ENCODE results near the gene RNF213.

DNA sequence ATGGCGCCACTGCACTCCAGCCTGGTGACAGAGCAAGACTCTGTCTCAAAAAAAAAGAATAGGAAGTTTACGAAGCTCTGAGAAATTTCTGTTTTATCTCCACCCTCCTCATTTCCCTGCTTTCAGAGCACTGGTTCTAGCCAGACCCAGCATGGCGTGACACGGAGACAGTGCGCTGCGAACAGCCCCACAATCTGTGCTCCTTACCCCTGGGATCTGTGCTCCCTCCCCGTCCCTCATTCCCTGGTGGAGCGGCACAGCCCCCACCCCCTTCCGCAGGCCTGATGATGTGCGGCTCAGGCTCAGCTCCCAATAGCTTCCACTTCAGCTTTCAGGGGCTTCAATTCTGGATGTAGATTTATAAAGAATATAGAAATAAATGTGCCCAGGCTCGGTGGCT is 98.2 kb downstream of the RNF213 start:
- TF ChIP-seq POLR2A (IDR thresholded peaks at IDR 0.05) = no peak
- TF ChIP-seq, protein P1, sequence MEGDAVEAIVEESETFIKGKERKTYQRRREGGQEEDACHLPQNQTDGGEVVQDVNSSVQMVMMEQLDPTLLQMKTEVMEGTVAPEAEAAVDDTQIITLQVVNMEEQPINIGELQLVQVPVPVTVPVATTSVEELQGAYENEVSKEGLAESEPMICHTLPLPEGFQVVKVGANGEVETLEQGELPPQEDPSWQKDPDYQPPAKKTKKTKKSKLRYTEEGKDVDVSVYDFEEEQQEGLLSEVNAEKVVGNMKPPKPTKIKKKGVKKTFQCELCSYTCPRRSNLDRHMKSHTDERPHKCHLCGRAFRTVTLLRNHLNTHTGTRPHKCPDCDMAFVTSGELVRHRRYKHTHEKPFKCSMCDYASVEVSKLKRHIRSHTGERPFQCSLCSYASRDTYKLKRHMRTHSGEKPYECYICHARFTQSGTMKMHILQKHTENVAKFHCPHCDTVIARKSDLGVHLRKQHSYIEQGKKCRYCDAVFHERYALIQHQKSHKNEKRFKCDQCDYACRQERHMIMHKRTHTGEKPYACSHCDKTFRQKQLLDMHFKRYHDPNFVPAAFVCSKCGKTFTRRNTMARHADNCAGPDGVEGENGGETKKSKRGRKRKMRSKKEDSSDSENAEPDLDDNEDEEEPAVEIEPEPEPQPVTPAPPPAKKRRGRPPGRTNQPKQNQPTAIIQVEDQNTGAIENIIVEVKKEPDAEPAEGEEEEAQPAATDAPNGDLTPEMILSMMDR (IDR thresholded peaks at IDR 0.05 in 8 of 11, conservative IDR thresholded peaks at IDR 0.05 in 3 of 11) = no peak
